Gastrocnemius medialis (tissue), 4 donors: ENCODE data around the gene CXCR4.

ENCODE experiments used
- POLR2A ChIP-seq, 2 donors: fragments of 450-650 bp; IDR thresholded peaks; one replicate each; pipeline ENCODE4 v1.6.1; 2017; ENCODE audit warnings: antibody characterized with exemption in 2 of 2, mild to moderate bottlenecking in 2 of 2, moderate library complexity in 2 of 2
- TF ChIP-seq, protein P1 (sequence below), 5 experiments: fragments of 450-650 bp in 3 of 5; fragments of 200-600 bp in 2 of 5; sonication (generic) in 2 of 5; IDR thresholded peaks in 4 of 5; conservative IDR thresholded peaks in 1 of 5; 1 replicate in 4 of 5; 2 replicates in 1 of 5; pipeline ENCODE4 v1.5.1; 2016 to 2019; ENCODE audit warnings: antibody characterized with exemption in 5 of 5, mild to moderate bottlenecking in 3 of 5, moderate library complexity in 3 of 5

DNA sequence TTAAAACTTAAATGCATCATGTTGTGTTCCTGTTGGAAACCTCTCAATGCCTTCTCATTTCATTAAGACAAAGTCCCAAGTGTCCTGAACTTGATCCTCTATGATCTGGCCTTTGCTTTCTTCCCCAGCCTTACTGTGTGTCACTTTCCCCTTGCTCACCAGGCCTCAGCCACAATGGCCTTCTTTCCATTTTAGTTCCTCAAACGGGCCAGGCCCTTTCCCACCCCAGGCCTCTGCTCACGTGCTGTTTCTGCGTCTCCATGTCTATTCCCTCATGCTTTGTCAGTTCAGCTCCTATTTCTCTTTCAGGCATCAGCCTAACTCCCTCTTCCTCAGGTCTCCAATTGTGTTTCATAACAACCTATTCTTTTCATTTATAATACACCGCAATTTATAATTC lies 19.5 kb downstream of the CXCR4 start:
- TF ChIP-seq, protein P1, sequence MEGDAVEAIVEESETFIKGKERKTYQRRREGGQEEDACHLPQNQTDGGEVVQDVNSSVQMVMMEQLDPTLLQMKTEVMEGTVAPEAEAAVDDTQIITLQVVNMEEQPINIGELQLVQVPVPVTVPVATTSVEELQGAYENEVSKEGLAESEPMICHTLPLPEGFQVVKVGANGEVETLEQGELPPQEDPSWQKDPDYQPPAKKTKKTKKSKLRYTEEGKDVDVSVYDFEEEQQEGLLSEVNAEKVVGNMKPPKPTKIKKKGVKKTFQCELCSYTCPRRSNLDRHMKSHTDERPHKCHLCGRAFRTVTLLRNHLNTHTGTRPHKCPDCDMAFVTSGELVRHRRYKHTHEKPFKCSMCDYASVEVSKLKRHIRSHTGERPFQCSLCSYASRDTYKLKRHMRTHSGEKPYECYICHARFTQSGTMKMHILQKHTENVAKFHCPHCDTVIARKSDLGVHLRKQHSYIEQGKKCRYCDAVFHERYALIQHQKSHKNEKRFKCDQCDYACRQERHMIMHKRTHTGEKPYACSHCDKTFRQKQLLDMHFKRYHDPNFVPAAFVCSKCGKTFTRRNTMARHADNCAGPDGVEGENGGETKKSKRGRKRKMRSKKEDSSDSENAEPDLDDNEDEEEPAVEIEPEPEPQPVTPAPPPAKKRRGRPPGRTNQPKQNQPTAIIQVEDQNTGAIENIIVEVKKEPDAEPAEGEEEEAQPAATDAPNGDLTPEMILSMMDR (IDR thresholded peaks at IDR 0.05 in 4 of 5, conservative IDR thresholded peaks at IDR 0.05 in 1 of 5): no peak
- TF ChIP-seq POLR2A (IDR thresholded peaks at IDR 0.05): no peak
